A549 (cell line): Measurements from ENCODE around the gene EPB41L4A.

Experiments
- MAFK ChIP-seq: fragments of 450-650 bp; IDR thresholded peaks from 2 replicates; pipeline ENCODE4 v1.6.1; 2014; ENCODE audit not compliant: partially characterized antibody
- TF ChIP-seq, protein P1 (sequence below): fragments of >200 bp; sonication (Bioruptor Twin); formaldehyde crosslinking; IDR thresholded peaks from 3 replicates; pipeline ENCODE4 v1.5.1; 2016

DNA sequence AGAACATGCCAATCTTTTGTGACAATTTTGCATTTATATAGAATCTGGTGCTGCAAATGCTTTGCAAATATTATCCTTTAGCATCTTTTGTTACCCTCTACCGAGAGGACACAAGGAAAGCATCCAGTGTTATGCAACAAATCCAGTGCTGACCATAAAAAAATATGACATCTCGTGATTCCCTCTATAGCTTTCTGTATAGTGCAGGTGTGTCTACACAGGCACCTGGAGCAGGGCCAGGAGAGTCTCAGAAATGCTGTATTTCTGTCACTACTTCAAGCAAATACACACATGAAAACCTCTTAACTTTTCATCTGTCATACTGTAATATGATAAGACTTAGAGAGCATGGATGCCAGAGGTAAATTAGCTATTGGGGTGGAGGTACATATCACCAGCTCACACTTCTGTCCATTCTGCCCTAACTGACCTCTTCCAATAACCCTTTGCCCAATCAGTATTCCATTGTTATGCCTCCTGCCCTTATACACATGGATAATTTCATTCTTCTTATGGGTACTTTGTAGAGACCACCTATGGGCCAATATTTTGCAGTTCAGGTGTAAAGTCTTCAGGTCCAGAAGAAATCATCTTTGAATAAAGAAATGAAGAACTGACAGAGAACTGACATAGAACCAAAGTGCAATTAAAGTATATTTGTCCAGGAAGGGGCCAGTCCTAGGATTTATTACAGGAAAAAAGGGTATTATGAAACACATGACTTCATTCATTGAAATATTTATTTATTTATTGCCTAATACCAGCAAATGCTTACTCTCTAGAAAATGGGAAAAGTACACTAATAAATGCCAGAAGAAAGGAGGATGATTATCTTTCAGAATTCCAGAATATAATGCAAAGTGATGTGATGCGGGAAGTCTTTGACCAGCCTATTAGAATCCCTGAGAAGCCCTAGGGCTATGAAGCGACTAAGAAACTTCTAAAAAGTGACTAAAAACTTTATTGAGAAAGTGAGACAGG is 106.5 kb downstream of the EPB41L4A start:
- TF ChIP-seq MAFK: no peak
- TF ChIP-seq, protein P1, sequence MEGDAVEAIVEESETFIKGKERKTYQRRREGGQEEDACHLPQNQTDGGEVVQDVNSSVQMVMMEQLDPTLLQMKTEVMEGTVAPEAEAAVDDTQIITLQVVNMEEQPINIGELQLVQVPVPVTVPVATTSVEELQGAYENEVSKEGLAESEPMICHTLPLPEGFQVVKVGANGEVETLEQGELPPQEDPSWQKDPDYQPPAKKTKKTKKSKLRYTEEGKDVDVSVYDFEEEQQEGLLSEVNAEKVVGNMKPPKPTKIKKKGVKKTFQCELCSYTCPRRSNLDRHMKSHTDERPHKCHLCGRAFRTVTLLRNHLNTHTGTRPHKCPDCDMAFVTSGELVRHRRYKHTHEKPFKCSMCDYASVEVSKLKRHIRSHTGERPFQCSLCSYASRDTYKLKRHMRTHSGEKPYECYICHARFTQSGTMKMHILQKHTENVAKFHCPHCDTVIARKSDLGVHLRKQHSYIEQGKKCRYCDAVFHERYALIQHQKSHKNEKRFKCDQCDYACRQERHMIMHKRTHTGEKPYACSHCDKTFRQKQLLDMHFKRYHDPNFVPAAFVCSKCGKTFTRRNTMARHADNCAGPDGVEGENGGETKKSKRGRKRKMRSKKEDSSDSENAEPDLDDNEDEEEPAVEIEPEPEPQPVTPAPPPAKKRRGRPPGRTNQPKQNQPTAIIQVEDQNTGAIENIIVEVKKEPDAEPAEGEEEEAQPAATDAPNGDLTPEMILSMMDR: no peak
